ENCODE results near the gene MMP25.
"Not testable (repeated sequence)": the region's sequence is repeated elsewhere in the genome, so short reads cannot be mapped to it uniquely, and the experiment has no call there.

MMP25 gene

DNA sequence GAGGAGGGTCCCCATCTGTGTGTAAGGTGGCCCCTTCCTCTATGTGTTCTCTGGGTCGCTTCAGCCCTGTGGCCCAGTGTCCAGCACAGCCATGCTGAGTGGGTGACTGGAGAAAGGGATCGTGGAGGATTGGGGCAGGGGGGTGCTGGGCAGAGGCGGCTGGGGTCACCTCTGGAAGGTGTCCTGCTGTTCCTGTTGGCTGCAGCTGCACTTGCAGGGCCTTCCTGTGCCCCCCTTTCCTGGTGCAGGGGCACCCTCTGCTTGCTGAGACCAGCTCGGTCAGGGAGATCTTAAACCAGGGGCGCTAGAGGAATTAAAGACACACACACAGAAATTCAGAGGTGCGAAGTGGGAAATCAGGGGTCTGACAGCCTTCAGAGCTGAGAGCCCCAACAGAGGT, 30.2 kb downstream of the MMP25 start:
- DNase-seq (ENCODE audit: low read depth), result no peak
- no peak overlapping the region for H3K4me3 ChIP-seq (ENCODE audit: low read depth, low read length)
- no peak for TF ChIP-seq CTCF (IDR thresholded peaks at IDR 0.05; ENCODE audit: control insufficient read depth, extremely low read depth, insufficient read depth)

- H3K4me3 ChIP-seq (ENCODE audit: low read depth, low read length), result no peak overlapping the region
- no peak for TF ChIP-seq CTCF (IDR thresholded peaks at IDR 0.05; ENCODE audit: control insufficient read depth, extremely low read depth, insufficient read depth)
- no peak for DNase-seq (ENCODE audit: low read depth)
Measured at GRCh38 chr16:3080024-3080423, 33.7 kb downstream of the MMP25 start.

DNA sequence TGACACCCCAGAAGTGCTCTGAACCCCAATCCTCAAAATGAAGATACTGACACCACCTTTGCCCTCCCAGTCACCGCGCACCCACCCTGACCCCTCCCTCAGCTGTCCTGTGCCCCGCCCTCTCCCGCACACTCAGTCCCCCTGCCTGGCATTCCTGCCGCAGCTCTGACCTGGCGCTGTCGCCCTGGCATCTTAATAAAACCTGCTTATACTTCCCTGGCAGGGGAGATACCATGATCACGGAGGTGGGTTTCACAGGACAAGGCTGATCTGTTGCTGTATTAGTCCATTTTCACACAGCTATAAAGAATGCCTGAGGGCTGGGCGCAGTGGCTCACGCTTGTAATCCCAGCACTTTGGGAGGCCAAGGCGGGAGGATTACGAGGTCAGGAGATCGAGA, 35.6 kb downstream of the MMP25 start:
- DNase-seq (ENCODE audit: low read depth); H3K4me3 ChIP-seq (ENCODE audit: low read depth, low read length): not testable (repeated sequence)

DNA sequence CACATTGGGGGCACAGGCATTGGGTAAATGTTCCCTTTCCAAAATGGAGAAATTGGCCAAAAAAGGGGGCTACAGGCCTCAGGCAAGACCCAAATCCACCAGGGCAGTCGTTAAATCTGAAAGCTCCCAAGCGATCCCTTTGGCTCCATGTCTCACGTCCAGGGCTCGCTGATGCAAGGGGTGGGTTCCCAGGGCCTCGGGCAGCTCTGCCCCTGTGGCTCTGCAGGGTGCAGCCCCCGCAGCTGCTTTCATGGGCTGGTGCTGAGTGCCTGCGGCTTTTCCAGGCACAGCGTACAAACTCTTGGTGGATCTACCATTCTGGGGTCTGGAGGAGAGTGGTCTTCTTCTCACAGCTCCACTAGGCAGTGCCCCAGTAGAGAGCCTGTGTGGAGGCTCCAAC, 37.0 kb downstream of the MMP25 start:
- DNase-seq (ENCODE audit: low read depth); H3K4me3 ChIP-seq (ENCODE audit: low read depth, low read length): not testable (repeated sequence)

GRCh38 chr16:3084491-3084890, 38.1 kb downstream of the MMP25 start:
- no peak for DNase-seq (ENCODE audit: low read depth)

GRCh38 chr16:3084969-3085670, 38.8 kb downstream of the MMP25 start:
- no peak overlapping the region for H3K4me3 ChIP-seq (ENCODE audit: low read depth, low read length)
- TF ChIP-seq CTCF (IDR thresholded peaks at IDR 0.05; ENCODE audit: control insufficient read depth, extremely low read depth, insufficient read depth), result no peak
- DNase-seq (ENCODE audit: low read depth), result no peak

More at GRCh38 chr16:3084491-3084890, 38.1 kb downstream of the MMP25 start:
- H3K4me3 ChIP-seq (ENCODE audit: low read depth, low read length), result no peak overlapping the region
- TF ChIP-seq CTCF (IDR thresholded peaks at IDR 0.05; ENCODE audit: control insufficient read depth, extremely low read depth, insufficient read depth), result no peak

- TF ChIP-seq CTCF (IDR thresholded peaks at IDR 0.05; ENCODE audit: control insufficient read depth, extremely low read depth, insufficient read depth), result no peak
- no peak overlapping the region for H3K4me3 ChIP-seq (ENCODE audit: low read depth, low read length)
- DNase-seq (ENCODE audit: low read depth), result no peak
Measured at GRCh38 chr16:3085868-3086595, 39.7 kb downstream of the MMP25 start.
